ENCODE data around the gene HNRNPM.

Gene HNRNPM

DNA sequence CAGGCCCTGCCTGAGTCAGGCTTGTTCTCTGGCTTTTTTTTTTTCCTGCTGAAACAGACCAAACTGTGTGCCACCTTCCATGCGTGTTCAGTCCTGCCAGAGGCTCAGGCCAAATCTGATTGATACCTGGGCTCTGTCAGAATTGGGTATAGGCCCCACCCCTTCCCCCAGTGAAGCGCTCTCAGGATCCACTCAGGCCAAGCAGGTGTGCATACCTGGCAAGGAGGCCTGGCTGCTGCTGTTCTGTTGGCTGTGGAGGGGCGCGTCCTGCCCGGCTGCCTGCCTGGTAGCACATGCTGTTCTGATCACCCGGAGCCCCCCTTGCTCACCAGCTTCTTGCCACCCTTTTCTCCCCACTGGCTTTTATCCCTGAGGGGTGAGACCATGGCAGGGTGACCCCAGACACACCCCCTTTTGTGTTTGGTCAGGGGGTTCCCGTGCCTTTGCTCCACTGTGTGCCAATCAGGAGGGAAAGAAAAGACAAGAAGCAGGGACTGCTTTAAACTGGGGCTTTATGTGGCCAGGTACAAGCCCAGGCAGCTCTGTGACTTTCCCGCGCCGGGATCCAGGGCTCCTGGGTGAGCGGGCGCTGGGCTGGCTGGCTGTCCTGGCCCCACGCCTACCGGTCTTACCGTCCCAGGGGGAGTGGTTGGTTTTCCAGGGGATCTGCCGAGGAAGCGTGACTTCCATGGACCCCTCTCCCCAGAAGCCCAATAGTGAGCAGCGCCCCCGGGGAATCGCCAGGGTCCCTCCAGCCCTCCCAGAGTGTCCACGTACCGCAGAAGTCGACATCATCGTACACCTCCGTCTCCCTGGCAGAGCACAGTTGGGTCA, 45.0 kb downstream of the HNRNPM start:
- DNase-seq, result no peak

DNA sequence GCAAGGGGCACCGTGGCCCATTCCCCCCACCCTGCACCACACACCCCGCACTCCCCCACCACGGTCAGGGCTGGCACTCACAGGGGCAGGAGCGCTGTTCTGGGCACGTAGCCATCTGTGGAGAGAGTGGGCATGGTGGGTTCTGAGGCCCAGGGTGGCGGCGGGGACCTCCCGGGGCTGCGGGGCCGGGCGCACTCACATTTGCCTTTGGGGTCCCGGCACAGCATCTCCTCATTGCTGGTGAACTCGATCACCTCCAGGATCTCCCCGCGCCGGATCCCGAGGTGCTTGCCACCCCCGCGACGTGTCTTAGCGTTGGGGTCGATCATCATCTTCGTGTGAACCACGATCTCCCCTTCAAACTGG, 45.6 kb downstream of the HNRNPM start:
- no peak for DNase-seq

DNA sequence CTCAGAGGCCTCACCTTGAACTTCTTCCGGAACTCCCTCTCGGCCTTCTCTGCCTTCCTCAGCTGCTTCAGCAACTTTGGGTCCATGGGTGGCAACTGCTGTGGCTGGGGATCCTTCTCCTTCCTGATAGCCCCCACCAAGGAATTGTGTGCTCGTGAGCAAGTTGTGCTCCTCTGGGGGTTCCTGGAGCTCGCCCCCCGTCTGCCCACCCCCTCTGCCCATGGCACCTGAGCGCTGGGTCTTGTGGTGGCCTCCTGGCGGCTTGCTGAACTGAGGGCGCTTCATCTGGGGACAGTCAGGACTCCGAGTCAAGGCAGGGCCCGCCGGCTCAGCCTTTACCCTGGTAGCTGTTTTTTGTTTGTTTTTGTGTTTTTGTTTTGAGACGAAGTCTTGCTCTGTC, 46.1 kb downstream of the HNRNPM start:
- DNase-seq, result no peak

DNA sequence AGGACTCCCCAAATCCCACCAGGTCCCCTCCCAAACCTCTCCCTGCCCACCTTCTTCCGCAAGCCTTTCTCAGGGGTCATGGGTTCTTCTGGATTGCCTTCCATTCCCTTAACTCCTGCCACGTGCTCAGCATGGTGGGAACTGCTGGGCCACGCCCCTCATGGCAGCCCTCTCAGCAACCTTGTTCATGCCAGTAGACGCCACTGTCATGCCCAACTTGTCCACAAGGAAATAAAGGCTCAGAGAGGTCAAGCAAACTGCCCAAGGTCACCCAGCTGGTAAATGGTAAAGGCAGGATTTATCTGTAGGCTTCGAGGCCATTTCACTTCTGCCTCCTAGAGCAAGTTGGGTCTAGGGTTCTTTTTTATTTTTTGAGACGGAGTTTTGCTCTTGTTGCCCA, 46.8 kb downstream of the HNRNPM start:
- DNase-seq, result no peak

DNA sequence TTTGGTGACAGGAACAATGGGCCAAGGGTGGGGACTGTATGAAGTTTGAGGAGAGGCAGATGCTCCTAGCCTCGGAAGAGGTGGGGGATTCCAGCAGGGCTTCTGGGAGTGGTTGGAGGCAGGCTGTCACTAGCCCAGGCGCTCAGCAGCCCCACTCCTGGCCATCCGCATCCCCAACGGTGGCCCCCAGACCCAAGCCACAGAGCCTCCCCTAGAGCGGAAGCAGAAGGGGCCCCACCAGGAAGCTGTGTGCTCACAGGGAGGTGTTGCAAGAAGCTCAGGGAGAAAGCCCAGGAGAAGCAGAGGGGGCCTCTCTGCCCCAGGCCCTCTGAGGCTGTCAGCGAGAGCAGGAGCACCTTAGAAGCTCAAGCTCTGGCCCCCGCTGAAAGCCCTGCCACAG, 49.4 kb downstream of the HNRNPM start:
- no peak for DNase-seq

DNA sequence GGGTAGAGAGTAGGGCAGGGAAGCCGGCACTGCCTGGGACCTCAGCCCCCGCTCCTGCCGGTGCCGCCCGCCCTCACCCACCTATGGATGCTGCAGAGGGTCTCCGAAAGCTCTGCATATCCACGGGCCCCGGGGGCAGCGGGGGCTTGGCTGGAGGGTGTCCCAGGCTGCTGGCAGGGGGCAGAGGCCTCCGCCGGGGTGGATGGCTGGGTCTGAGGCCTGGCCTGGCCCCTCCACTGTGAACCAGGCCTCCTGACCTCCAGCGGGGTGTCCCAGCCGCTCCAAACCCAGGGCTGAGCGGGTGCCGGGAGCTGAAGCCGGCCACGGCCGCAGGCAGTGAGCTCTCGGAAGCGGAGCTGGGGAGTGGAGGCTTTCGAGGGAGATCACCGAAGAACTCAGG, 53.5 kb downstream of the HNRNPM start:
- DNase-seq, result no peak

DNA sequence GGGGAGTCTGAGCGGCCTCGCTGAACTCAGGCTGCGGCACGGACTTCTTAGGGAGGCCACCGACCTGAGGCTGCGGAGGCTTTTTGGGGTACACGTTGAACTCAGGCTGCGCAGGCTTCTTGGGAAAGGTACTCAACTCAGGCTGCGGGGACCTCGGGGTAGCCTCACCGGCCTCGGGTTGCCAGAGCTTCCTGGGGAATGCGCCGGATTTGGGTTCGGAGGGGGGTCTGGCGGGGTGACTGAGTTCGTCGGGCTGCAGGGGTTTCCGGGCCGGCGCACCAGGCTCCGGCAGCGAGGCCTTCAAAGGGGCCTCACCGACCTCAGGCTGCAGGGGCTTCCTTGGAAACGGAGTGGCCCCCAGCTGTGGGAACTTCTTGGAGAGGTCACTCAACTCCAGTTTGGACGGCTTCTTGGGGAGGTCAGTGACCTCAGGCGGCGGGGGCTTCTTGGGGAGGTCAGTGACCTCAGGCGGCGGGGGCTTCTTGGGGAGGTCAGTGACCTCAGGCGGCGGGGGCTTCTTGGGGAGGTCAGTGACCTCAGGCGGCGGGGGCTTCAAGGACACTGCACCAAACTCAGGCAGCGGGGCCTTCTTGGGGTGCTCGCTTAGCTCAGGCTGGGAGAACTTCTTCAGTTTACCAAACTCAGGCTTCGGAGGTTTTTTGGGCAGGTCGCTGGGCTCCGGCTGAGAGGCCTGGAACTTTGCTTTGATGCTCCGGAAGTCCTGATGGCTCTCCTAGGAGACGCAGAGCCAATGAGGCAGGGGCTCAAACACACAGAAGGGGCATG, 54.5 kb downstream of the HNRNPM start:
- DNase-seq, result no peak

DNA sequence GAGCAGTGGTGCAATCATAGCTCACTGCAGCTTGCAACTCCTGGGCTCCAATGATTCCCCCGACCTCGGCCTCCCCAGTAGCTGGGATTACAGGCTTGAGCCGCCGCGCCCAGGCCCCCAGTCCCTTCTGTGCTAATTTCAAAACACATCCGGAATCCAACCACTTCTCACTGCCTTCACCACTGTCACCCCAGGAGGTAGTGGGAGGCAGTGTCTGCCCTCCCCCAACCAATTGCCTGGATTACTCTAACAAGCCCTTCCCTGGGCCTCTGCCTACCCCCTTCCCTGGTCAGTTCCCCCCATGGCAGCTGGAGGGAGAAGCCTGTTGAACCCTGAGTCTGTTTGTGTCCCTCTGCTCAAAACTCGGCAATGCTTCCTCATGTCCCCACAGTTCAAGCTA, 55.4 kb downstream of the HNRNPM start:
- DNase-seq, result no peak

DNA sequence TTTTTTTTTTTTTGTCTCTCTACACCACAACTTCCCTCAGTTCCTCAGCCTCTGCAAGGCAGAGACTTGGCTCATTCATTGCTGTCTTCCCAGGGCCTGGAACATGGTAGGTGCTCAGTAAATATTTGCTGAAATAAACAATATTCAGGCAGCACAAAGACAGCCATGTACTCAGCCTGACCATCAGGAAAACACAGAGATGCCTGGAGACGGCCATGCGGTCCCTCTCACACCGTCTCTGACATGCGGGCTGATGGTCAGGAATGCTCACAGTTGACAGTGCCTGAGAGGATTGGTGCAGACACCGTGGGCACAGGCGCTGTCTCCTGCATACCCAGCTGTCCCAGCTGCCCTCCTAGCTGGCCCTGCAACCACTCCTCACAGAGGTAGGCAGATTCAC, 56.7 kb downstream of the HNRNPM start:
- DNase-seq, result no peak

DNA sequence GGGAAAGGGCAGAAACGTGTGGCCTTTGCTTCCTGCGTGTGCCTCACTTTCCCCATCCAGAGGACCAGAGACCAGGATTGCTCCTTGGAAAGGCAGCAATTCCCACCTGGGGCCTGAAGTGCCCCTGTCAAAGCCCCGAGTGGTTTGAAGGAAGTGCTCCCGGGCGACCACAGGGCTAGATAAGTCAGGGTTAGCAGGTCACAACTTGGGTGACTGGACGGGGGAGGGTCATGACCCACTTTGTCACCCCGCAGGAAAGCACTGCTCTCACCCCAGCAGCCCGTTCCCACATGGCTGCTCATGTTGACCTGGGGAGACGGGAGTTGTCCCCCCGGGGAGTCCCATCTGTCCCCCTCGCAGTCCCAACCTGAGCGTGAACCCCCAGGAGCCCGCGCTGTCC, 57.2 kb downstream of the HNRNPM start:
- no peak for DNase-seq

DNA sequence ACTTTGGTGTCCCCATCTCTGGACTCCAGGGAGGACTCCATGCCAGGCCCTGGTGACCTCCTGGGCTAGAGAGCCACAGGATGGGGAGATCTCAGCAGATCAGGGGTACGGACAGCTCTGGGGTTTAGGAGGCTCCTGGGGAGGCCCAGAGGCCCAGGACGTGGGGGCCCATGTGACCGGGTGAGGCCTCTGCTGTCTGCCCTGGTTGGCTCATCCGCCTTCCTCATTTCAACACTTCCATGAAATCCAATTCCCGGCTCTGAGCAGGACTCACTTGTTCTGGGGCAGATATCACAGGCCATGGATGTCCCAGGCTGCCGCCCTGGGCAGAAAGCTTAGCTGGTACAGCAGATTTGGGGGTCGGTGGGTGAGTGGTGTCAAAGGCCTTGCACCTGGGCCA, 58.7 kb downstream of the HNRNPM start:
- DNase-seq, result no peak

DNA sequence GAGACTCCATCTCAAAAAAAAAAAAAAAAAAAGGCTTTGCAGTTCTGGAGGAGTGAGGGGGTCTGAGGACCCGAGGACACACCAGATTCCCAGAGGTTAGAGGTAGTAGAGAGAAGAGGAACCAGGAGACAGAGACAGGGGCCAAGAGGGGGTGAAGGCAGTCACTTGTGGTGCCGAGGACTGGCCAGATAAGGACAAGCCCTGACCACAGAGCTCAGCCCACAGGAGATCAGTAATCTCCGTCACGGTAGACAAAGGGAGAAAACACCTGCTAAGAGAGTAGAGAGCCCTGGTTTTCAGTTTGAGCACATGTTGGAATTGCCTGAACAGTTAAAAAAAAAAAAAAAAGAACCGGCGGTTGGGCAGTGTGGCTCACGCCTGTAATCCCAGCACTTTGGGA, 59.4 kb downstream of the HNRNPM start:
- DNase-seq, result no peak

DNA sequence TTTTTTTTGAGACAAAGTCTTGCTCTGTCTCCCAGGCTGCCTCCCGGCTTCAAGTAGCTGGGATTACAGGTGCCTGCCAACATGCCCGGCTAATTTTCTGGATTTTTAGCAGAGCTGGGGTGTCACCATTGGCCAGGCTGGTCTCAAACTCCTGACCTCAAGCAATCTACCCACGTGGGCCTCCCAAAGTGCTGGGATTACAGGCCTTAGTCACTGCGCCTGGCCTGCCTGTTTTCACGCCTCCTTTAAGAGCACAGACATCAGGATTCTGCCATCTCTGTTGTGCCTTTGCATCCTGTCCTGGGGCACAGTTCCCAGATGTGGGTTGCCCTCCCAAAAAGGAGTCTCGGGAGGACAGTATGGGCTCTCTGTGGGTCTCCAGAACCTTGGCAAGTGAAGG, 60.1 kb downstream of the HNRNPM start:
- DNase-seq, result no peak

DNA sequence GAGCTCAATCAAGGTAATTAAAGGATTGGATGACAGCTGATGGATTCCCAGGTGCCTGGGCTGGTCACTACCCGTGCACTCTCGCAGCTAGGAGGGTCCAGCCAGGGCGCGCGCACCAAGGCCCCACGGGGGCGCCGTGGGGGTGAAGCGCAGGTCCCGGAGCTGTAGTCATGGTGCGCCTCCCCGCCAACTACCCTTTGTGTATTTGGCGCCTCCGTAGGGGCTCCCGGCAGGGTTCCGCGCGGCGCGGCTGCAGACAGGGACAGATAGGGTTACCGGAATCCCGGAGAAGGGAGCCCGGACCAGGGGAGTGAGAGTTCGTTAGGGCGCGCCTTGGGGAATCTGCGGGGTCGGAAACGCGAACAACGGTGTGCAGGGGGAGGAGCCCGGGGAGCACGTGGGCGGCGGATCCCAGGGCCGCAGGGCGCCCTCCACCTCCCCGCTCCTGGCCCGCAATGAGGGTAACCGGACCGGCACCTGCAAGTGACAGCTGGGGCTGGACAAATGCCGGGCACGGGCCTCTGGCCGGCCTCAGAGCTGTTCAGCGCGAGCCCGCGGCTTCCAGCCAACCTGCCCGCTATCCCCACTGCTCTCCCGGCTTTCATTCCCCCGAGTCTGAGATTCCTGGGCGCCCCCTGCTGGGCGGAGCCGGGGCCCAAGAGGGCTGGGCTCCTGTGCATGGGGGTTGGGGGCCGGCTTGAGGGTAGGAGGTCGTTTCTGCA, 61.1 kb downstream of the HNRNPM start:
- peak; percentile 26 for DNase-seq

DNA sequence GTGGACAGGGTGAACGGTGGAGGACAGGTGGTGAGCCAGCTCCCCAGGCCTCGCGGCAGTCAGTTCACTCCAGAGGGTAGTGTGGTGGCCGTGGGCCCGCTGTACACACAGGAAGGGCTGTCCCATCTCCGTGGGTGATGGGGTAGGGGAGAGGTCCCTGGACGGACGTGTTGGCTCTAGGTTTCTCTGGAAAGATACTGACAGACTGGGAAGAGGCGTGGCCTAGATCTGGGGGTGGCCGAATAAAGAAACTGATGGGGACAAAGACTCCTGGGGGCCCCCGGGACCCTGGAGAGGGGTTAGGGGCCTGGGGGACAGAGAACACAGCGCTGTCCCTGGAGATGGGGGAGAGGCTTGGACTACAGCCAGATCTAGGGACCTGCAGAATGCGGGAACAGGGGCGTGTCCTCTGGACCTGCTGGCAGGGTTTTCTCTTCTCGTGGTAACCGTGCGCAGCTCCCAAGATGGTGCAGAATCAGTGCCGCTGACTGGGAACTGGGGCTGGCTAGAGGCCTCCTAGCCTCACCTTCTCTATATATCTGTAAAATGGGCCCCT, 61.7 kb downstream of the HNRNPM start:
- DNase-seq, result peak; percentile 13

DNA sequence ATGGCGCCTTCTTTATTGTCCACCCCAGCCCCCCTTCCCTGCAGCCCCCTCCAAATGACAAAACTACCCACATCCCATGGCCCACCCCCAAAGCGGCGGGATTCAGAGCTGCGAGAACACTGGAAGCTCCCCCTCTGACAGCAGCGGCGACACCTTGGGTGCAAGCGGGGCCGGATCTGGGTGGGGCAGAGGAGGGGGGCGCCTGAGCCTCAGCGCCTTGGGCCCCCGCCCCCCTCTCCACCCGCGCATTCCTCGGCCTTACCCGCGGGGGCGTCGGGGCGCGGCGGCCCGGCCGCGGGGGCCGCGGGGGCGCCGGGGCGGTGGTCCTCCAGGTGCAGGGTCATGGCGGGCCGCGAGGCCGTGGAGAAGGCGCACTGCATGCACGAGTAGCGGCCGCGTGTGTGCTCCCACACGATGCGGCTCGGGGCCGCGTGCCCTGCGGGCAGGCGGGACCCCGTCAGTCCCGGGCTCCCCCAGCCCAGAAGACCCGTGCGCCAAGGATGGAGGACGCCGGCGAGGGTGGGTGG, 65.9 kb downstream of the HNRNPM start:
- no peak for DNase-seq

DNA sequence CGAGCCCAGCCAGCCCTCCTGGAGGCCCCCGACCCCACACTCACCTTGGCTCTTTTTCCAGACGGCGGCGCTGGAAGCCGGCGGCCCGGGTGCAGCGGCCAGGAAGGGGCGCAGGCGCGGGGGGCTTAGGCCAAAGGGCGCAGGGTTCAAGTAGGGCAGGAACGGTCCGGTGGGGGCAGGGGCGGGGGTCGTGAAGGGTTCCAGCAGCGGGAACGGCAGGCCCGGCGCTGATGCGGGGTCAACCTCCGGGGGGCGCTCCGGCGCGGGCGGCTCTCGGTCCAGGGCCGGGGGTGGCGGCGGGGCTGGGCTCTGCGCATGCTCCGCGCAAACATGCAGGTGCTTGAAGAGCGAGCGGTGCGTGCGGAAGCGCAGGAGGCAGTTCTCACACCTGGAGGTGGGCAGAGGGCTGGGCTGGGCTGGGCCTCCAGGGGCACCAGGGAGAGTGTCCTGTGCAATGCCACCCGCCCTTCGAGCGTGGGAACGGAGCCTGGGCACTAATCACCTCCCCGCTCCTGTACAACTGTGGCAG, 66.9 kb downstream of the HNRNPM start:
- no peak for DNase-seq

DNA sequence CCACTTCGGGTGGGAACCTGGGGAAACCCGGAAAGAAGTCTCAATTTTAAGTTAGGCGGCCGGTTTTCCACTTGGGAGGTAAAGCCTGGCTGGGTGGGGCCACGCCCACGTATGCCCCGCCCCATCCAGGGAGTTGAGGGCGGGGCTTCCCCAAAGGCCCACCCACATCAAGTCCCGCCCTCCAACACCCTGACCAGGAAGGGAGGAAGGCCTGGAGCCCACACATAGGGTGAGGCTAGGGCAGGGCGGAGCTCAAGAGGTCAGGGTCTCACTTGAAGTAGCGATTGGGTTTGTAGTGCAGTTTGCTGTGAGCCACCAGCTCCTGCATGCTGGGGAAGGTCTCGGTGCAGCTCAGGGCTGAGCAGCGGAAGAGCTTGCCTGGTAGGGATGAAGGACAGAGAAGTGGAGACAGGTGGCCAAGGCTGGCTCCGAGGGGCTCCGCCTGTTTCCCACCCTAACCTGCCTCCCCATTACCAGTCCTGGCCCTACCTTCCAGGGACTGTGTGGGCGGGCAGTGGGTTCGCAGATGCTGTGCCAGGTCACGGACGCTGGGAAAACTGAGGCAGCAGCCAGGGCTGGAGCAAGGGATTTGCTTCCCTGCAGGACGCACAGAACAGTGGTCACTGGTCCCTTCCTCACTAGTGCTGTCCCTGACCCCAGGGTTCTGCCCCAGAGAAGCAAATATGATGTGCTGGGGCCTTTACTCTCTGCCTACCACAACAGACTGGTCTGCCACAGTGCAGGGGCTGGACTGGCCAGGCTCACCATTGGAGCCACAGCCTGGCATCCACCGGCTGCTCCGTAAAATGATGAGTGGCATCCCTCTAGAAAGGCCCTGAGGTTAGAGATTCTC, 67.6 kb downstream of the HNRNPM start:
- no peak for DNase-seq

DNA sequence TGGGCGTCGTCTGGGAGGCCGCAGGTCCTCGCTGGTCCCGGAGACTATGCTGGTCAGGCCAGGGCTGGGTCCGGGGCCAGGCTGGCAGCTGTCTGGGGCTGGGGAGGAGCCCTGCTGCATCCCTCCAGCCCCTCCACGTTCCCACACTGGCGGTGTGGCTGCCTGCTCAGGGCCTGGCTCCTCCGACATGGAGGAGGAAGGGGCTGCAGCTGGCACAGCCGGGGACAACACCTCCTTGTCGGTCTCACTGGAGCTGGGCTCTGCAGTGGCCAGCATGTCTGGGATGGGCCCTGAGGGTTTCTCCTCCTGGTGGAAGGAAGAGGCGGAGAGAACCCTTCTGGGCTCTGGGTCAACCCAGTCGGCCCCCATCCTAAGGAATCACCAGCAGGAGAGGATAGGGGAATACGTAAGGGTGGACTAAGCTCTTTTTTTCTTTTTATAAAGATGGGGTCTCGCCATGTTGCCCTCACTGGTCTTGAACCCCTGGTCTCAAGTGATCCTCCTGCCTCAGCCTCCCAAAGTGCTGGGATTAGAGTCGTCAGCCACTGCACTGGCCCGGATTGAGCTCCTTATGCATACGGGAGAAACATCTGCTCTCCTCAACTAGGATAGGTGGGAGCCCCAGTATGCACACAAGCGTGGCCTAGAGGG, 68.4 kb downstream of the HNRNPM start:
- no peak for DNase-seq

DNA sequence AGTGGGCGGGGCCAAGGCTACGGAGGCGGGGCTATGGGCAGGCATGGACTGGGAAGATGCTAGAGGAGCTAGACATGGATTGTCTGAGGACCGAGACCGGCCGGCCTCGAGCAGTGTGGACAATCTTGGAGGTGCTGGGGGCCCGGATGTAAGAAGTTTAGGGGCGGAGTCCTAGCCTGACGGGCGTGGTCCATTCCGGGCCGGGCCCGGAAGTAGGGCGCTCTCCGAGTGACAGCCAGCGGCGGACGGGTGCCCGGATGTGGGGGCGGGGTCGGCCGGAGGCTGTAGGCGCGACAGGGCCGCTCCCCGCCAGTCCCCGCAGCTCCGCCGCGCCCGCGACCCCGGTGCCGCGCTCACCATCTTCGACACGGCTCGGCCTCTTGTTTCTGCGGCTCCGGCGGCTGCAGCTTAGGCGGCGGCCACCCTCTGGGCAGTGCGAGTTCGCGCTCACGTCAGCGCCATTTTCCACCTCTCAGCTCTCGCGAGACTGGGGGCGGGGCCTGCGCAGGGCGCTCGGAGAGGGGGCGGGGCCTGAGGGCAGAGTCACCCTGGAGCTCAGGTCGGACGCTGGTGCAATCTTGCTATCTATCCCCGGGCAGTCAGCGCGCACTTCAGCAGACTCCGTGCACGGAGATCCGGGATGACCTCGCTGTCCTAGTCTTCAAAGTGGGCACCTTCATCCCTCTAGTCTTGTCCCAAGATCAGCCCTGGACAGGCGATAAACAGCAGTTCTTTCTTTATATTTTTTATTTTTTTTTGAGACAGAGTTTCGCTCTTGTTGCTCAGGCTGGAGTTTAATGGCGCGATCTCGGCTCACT, 69.1 kb downstream of the HNRNPM start, which contains the start of gene ZNF414:
Gene ZNF414 (minus strand): TSS at position 481 of the 818 bp plus-strand sequence. CDS start 121 bp downstream, at position 360.
- DNase-seq, result peak; percentile 92

Data from NCI-H2107 (cell line).